Measurements from ENCODE around the gene AWAT2. TPM values are rescaled to one million over a fixed set of nuclear protein-coding genes. Genes with fewer than 3 reads are reported as not detected.

The AWAT2 gene
- total RNA-seq, 1 experiment from 2014 or later: not detected

DNA sequence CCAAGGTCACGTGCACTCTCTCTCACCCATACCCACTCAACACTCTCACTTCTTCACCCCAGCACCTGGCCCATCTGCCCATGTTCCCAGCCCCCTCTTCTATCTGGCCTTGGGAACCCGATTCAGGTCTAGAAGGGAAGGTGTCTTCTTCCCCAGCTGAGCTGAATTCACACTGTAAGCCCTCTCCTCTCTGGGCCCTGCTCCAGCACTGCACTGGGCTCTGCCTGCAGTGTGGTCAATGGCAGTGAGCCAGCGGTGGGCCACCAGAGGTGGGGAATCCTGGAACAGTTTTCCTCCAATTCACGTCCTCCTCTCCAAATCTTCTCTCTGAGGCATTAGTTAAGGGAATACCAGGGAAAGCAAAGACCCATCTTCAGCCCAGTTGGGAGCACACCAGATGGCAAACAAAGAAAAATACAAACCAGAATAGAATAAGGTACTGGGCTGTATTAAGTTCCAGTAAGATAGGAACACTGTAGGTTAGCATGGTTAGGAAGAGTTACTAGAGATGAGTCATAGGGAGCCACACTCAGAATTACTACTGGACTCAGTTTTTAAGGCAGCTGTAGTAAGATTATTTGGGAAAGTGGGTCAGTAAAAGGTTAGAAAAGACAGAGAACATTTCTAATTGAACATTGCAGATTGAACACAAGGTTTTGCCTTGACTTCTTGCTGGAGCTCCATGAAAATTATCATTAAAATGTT lies 5.0 kb downstream of the AWAT2 start:
- no peak for DNase-seq (ENCODE audit: low read depth, low spot score)
- in situ Hi-C loops (cut with HindIII; ENCODE audit: low pct_unique_long_range_greater_than_20kb, low sequenced_read_pairs): no loop called here

DNA sequence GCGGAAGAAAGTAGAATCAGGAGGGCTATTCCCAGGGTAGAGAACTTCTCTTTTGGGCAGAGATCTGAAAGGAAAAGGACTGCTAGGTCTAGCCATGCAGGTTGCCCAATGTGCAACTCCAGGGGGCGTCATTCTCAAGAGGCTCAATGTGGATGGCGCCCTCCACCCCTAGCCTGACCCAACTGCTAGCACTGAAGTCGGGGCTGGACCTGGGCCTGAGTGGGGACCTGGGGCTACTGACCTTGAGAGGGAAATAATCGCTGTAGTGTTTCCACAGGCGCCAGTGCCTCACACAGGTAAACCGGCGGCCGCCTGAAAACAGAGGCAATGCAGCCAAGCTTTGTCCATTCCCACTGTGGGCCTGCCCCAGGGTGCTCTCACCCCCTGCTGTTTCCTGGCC lies 6.1 kb downstream of the AWAT2 start:
- DNase-seq (ENCODE audit: low read depth, low spot score): no peak
- in situ Hi-C loops (cut with HindIII; ENCODE audit: low pct_unique_long_range_greater_than_20kb, low sequenced_read_pairs): no loop called here

GRCh38 chrX:70042399-70043371 lies 7.1 kb downstream of the AWAT2 start:
- DNase-seq (ENCODE audit: low read depth, low spot score): no peak
- in situ Hi-C loops (cut with HindIII; ENCODE audit: low pct_unique_long_range_greater_than_20kb, low sequenced_read_pairs): no loop called here

GRCh38 chrX:70041993-70042392 lies 7.7 kb downstream of the AWAT2 start:
- in situ Hi-C loops (cut with HindIII; ENCODE audit: low pct_unique_long_range_greater_than_20kb, low sequenced_read_pairs): no loop called here
- no peak for DNase-seq (ENCODE audit: low read depth, low spot score)

GRCh38 chrX:70039758-70040157 lies 10.0 kb downstream of the AWAT2 start:
- in situ Hi-C loops (cut with HindIII; ENCODE audit: low pct_unique_long_range_greater_than_20kb, low sequenced_read_pairs): no loop called here
- DNase-seq (ENCODE audit: low read depth, low spot score): no peak

GRCh38 chrX:70038951-70039350 lies 10.8 kb downstream of the AWAT2 start:
- DNase-seq (ENCODE audit: low read depth, low spot score): no peak
- in situ Hi-C loops (cut with HindIII; ENCODE audit: low pct_unique_long_range_greater_than_20kb, low sequenced_read_pairs): no loop called here

- no peak for DNase-seq (ENCODE audit: low read depth, low spot score)
- in situ Hi-C loops (cut with HindIII; ENCODE audit: low pct_unique_long_range_greater_than_20kb, low sequenced_read_pairs): no loop called here
Observed at GRCh38 chrX:70038515-70038914, 11.2 kb downstream of the AWAT2 start.

GRCh38 chrX:70034646-70035045 lies 15.1 kb downstream of the AWAT2 start:
- DNase-seq (ENCODE audit: low read depth, low spot score): no peak
- in situ Hi-C loops (cut with HindIII; ENCODE audit: low pct_unique_long_range_greater_than_20kb, low sequenced_read_pairs): no loop called here

DNA sequence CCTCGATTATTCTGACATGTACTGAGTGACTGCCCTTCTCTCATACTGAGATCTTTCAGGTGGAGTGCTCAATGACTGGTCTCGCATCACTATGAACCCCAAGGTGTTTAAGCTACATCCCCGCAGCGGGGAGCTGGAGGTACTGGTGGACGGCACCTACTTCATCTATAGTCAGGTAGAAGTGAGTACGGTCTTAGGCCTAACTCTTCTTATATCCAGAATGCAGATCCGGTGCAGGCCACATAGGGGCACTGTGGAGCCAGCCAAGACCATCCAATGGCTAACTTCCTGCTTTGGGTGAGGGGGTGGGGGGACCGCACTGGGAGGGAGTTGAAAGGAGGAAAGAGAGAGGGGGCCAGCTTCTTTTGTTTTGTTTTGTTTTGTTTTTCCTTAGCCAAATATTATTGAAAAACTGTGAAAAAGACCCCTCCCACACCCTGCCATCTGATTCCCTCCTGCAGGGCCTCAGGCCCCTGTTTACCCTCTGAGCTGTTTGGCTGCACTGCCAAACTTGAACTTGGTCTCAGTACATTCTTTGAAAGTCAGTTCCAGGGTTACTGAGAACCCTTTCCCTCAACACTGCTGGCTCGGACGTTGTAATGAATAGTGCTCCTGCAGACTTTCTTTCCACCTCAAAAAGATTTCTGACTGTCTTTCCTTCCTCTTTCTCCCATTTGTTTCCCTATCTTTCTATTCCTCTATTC lies 16.2 kb downstream of the AWAT2 start:
- in situ Hi-C loops (cut with HindIII; ENCODE audit: low pct_unique_long_range_greater_than_20kb, low sequenced_read_pairs): no loop called here
- DNase-seq (ENCODE audit: low read depth, low spot score): peak; percentile 64

DNA sequence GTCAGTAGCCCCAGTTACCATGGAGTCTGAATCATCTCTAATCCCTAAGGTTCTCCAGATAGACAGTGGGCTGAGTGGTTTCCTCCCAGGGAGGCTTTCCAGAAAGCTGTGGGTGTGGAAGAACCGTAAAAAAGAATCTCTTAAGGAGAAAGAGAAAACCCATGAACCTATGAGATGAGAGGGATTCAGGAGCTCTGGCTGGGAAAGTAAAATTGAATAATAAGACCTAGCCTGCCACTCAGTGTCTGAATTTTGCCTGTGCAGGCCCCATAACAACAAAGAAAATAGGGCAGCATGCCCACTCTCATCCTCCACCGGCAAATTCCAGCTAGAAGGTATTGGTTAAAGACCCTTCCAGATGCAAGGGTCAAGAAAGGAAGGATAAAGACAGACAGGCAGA lies 16.9 kb downstream of the AWAT2 start:
- no peak for DNase-seq (ENCODE audit: low read depth, low spot score)
- in situ Hi-C loops (cut with HindIII; ENCODE audit: low pct_unique_long_range_greater_than_20kb, low sequenced_read_pairs): no loop called here

GRCh38 chrX:70030301-70030767 lies 19.4 kb downstream of the AWAT2 start:
- peak; percentile 74 for DNase-seq (ENCODE audit: low read depth, low spot score)
- in situ Hi-C loops (cut with HindIII; ENCODE audit: low pct_unique_long_range_greater_than_20kb, low sequenced_read_pairs): no loop called here

- no peak for DNase-seq (ENCODE audit: low read depth, low spot score)
- in situ Hi-C loops (cut with HindIII; ENCODE audit: low pct_unique_long_range_greater_than_20kb, low sequenced_read_pairs): no loop called here
Observed at GRCh38 chrX:70029863-70030262, 19.9 kb downstream of the AWAT2 start.

GRCh38 chrX:70026851-70027200 lies 22.9 kb downstream of the AWAT2 start:
- in situ Hi-C loops (cut with HindIII; ENCODE audit: low pct_unique_long_range_greater_than_20kb, low sequenced_read_pairs): no loop called here
- no peak for DNase-seq (ENCODE audit: low read depth, low spot score)

DNA sequence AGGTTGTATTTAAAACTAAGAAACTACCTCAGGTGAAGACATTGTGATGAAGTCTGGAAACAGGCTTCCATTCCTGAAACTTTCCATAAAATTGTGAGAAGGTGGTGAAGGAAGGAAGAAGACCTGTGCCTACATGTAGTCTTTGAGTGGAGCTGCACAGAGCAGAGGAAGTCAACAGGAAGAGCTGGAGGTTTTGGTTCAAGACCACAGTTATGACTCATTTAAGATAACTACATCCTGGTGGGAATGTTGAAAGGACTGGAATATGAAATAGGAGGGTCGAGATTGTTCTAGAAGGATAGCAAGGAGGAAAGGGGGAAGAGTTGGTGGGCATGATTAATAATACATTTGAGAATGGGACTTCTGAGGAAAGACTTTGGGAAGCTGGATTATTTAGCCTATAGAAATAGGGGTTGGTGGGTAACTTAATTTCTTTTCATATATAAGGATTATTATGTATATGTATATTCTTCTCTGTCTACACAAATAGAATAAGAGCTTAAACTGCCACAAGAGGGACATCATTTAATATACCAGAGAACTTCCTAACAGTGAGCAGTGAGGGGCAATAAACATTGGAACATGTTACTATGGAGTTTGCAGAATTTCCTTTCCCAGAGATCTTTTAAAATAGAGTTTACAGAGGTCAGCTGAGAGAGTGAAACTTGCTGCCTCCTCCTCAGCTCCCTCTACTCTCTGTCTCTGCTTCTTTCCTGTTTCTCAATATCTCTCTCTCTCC lies 23.5 kb downstream of the AWAT2 start:
- in situ Hi-C loops (cut with HindIII; ENCODE audit: low pct_unique_long_range_greater_than_20kb, low sequenced_read_pairs): no loop called here
- no peak for DNase-seq (ENCODE audit: low read depth, low spot score)

GRCh38 chrX:70025464-70025863 lies 24.3 kb downstream of the AWAT2 start:
- no peak for DNase-seq (ENCODE audit: low read depth, low spot score)
- in situ Hi-C loops (cut with HindIII; ENCODE audit: low pct_unique_long_range_greater_than_20kb, low sequenced_read_pairs): no loop called here

GRCh38 chrX:70022616-70023015 lies 27.1 kb downstream of the AWAT2 start:
- in situ Hi-C loops (cut with HindIII; ENCODE audit: low pct_unique_long_range_greater_than_20kb, low sequenced_read_pairs): no loop called here
- DNase-seq (ENCODE audit: low read depth, low spot score): no peak

DNA sequence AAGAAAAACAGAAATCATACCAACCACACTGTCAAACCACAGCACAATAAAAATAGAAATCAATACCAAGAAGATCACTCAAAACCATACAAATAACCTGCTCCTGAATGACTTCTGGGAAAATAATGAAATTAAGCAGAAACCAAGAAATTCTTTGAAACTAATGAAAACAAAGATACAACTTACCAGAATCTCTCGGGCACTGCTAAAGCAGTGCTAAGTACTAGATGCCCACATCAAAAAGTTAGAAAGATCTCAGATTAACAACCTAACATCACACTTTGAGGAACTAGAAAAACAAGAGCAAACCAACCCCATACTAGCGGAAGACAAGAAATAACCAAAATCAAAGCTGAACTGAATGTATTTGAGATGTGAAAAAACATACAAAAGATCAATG lies 33.2 kb downstream of the AWAT2 start:
- DNase-seq (ENCODE audit: low read depth, low spot score): no peak
- in situ Hi-C loops (cut with HindIII; ENCODE audit: low pct_unique_long_range_greater_than_20kb, low sequenced_read_pairs): no loop called here

Data from SK-MEL-5 (cell line).